GM12864 (cell line): ENCODE measurements around the gene GOSR1.
"Not testable (repeated sequence)": the region's sequence is repeated elsewhere in the genome, so short reads cannot be mapped to it uniquely, and the experiment has no call there.

Source experiments
- DNase-seq: peaks from one replicate; pipeline ENCODE4 v3.0.0-alpha.2; 2011; ENCODE audit warnings: low read depth
- H3K4me3 ChIP-seq: 2 replicates; pipeline ENCODE4 v1.5.1; 2011; ENCODE audit warnings: mild to moderate bottlenecking, low read depth, low read length, control low read depth
- TF ChIP-seq, protein P1 (sequence below): IDR thresholded peaks from 2 replicates; pipeline ENCODE4 v1.5.1; 2011; ENCODE audit warnings: low read depth, mild to moderate bottlenecking, moderate library complexity, low read length, control low read depth, inconsistent platforms; ENCODE audit errors: missing control alignments

The GOSR1 gene

DNA sequence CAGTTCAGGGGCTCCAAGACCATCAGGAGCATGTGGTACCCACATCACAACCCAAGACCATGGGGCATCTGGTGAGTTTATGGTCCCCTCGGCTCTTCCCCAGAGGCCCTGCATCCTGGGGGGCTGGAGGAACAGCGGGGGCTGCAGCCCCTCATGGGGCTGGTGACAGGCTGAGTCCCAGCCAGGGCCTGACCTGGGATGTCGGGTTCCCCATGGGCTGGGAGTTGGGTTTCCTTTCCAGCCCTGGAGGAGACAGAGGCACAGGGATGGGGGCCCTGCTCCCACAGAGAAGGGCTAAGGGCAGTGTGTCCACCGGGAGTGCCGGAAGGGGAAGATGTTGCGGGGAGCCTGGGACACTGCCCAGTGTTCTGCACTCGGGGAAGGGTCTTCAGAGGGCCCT, 82.4 kb downstream of the GOSR1 start:
- DNase-seq = no peak
- H3K4me3 ChIP-seq = no peak overlapping the region
- TF ChIP-seq, protein P1, sequence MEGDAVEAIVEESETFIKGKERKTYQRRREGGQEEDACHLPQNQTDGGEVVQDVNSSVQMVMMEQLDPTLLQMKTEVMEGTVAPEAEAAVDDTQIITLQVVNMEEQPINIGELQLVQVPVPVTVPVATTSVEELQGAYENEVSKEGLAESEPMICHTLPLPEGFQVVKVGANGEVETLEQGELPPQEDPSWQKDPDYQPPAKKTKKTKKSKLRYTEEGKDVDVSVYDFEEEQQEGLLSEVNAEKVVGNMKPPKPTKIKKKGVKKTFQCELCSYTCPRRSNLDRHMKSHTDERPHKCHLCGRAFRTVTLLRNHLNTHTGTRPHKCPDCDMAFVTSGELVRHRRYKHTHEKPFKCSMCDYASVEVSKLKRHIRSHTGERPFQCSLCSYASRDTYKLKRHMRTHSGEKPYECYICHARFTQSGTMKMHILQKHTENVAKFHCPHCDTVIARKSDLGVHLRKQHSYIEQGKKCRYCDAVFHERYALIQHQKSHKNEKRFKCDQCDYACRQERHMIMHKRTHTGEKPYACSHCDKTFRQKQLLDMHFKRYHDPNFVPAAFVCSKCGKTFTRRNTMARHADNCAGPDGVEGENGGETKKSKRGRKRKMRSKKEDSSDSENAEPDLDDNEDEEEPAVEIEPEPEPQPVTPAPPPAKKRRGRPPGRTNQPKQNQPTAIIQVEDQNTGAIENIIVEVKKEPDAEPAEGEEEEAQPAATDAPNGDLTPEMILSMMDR = no peak

DNA sequence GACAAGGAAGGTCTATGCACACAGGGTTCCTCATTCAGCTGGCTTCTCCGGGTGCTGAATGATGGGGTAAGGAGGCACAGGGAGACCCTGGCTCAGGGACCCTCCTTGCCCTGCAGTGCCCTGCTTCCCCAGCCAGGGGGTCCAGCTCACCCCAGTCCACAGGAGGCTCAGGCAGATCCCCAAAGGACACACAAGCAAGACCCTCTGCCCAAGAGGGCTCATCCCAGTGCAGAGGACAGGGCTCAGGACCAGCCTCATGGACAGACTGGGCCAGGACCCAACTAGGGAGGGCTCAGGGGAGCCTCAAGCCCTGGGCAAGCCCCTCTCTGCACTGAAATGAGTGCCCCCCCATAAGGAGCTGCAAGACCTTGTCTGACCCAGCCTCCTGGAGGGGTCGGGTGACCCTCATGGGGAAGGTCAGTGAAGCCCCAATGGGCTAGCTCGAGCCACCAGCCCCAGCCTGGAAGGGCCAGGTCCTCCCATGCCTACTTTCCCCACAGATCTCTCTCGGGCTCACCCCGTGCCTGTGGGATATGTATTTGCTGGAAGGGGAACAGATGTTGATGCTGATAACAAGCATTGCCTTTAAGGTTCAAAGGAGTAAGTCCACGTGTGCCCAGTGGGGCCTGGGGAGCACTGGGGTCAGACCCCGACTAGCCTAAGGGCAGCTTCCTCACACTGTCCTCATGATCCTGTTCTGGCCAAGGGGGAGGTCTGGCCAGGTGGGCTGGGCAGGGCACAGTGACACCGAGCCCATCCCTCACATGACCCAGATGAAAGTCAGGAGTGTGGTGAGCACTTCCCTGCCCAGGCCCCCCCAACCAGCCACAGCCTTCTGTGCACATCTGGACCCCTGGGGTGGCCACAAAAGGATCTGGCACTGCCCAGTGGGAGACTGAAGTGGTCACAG, 83.2 kb downstream of the GOSR1 start:
- not testable (repeated sequence) for DNase-seq

DNA sequence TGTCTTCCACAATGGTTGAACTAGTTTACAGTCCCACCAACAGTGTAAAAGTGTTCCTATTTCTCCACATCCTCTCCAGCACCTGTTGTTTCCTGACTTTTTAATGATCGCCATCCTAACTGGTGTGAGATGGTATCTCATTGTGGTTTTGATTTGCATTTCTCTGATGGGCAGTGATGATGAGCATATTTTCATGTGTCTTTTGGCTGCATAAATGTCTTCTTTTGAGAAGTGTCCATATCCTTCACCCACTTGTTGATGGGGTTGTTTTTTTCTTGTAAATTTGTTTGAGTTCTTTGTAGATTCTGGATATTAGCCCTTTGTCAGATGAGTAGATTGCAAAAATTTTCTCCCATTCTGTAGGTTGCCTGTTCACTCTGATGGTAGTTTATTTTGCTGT, 84.6 kb downstream of the GOSR1 start:
- not testable (repeated sequence) for DNase-seq

More for the DNA sequence above, 83.2 kb downstream of the GOSR1 start:
- H3K4me3 ChIP-seq = not testable (repeated sequence)

DNA sequence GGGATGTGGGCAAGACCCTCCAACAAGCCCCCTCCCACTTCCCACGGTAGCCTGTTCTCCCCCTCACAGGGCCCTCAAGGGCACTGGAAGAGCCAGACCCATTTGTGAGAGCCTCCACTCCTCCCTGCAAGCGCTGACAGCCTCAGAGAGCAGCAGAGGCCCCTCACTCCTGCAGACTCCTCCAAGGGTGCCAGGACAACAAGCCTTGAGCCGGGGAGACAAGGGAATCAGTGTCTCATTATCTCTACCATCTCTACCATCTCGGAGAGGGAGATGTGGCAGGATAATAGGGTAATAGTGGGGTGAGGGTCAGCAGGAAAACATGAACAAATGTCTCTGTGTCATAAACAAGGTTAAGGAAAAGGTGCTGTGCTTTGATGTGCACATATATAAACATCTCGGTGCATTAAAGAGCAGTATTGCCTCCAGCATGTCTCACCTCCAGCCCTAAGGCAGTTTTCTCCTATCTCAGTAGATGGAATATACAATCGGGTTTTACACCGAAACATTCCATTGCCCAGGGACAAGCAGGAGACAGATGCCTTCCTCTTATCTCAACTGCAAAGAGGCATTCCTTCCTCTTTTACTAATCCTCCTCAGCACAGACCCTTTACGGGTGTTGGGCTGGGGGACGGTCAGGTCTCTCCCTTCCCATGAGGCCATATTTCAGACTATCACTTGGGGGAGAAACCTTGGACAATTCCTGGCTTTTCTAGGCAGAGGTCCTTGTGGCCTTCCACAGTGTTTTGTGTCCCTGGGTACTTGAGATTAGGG, 86.1 kb downstream of the GOSR1 start:
- DNase-seq, H3K4me3 ChIP-seq: not testable (repeated sequence)

More for the DNA sequence above, 84.6 kb downstream of the GOSR1 start:
- not testable (repeated sequence) for H3K4me3 ChIP-seq

DNA sequence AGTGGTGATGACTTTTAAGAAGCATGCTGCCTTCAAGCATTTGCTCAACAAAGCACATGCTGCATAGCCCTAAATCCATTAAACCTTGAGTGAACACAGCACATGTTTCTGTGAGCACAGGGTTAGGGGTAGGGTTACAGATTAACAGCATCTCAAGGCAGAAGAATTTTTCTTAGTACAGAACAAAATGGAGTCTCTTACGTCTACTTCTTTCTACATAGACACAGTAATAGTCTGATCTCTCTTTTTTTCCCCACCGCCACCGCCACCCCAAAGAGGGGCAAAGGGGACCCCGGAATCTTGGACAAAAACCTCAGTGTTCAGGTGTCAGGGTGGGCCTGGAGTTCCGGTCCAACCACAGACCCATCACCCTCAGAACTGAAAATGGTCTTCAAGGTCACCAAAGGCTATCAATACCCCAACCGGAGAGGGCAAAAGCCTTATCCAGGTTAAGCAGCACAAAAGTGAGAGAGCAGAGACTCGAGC, 86.7 kb downstream of the GOSR1 start:
- DNase-seq, H3K4me3 ChIP-seq: not testable (repeated sequence)

DNA sequence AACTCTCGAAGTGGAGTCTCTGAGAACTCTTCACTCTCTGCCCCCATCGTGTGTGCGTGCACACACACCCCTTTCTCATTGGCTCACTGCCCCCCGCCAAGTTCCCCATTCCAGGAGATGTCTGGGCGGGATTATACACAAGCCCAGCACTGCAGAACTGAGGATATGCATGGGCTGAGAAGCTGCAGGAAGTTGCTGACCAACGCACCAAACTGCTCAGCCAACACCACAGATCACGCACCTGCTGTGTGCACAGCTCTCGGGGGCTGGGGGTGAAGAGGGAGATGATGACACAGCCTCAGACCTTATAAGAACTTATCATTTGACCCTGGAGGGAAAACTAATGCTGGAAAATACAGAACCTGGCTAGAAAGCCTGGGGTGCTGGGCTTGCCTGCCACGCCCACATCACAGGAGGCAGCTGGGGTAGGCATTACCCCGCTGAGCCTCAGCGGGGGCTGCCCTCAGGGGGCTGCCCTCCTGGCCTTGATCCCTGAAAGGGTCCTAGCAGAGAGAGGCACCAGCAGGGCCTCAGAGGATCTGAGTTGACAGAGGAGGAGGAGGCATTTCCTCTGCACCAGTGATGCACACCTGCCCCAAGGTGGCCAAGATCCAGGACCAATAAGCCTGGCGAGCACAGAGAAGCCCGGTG, 87.3 kb downstream of the GOSR1 start:
- not testable (repeated sequence) for H3K4me3 ChIP-seq, DNase-seq

DNA sequence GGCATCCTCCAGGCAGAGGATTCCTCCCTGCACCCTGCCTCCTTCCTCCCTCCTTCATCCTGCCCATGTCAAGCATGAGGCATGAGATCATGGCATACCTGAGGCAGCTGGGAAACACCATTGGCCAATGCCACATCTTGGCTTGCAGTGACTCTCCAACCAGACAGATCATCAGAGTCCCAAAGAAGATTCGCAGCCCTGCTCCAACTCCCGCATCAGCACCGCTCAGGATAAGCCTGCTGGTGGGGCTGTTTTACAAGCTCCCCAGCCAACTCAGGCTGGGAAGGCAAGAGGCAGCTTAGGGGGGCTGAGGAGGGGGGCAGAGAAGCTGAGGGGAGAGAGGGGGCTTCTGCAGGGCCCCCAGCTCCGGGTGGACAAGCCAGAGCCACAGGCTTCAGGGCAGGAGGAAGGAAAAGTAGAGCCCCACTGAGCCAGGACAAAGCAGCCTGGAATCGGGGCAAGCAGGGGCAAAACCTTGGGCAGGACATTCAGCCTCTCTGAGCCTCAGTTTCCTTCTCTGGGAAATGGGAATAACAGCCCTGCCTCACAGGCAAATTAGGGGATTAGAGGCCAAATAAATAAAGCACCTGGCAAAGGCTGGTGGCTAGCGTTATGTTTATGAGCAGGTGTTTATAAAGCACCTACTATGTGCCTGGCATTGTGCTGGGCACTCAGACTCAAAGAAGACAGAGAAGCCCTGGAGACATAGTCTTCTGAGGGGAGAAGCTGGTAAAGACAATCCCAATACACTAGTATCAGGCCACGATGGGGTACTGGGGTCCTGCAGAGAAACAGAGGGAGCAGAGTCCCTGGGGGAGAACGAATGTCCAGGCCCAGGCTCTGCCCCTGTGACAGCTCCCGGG, 88.1 kb downstream of the GOSR1 start:
- TF ChIP-seq, protein P1 = no peak
- DNase-seq = no peak
- no peak overlapping the region for H3K4me3 ChIP-seq

DNA sequence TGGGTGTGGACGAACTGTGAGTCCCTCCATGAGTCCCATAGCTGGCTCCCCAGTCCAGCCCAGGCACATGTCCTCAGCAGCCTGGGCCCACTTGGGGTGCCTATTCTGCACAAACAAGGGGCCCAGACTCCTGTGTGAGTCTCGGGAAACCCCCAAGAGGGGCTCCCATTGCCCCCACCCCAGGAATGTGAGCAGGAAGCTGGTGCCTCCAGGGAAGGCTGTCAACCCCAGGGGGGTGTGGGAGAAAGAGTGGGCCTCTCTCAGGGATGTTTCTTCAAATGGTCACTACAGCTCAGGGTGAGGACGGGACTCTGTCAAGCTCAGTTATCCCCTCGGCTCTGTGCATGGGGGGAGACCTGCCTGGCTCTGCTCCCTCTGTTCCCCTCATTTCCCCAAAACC, 88.9 kb downstream of the GOSR1 start:
- not testable (repeated sequence) for DNase-seq, H3K4me3 ChIP-seq

DNA sequence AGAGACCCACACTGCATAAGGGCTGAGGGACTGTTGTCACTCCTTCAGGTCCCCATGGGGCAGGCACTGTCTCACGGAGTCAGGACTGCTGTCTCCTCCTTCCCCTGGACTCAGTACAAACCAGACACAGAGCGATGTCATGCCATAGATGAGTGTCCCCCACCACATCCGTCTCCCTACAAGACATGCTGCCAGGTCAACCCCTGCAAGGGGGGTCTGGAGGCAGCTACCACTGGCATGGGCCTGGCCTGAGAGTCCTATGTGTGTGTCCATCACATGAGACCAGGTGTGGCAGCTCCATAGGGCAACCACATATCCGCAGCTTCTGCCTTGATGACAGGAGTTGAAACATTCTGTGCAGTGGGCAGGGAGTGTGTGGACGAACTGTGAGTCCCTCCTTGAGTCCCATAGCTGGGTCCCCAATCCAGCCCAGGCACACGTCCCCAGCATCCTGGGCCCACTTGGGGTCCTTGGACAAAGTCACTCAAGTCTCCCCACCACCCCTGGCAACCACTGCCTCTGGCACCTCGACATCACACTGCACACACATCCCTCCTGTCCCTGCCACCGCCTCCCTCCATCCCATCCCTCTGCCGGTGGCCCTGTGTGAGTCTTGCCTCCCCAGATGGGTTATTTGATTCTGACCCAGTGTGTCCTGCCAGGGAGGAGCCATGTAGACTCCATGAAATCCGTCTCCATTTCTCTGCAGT, 89.5 kb downstream of the GOSR1 start:
- H3K4me3 ChIP-seq, DNase-seq: not testable (repeated sequence)
